HG03175 (cell line): ENCODE data around the gene SLCO1B3.

Experiments
- ATAC-seq: cut with Tn5 transposase; IDR thresholded peaks from one replicate; pipeline ENCODE4 v1.9.1; 2021; ENCODE audit warnings: mild to moderate bottlenecking, moderate library complexity; ENCODE audit not compliant: unreplicated experiment

SLCO1B3 gene

GRCh38 chr12:20868277-20868676 lies 57.8 kb downstream of the SLCO1B3 start:
- ATAC-seq, result no peak

GRCh38 chr12:20883288-20883687 lies 72.8 kb downstream of the SLCO1B3 start:
- no peak for ATAC-seq

- no peak for ATAC-seq
These were observed 74.6 kb downstream of the SLCO1B3 start for GRCh38 chr12:20885116-20885515.

DNA sequence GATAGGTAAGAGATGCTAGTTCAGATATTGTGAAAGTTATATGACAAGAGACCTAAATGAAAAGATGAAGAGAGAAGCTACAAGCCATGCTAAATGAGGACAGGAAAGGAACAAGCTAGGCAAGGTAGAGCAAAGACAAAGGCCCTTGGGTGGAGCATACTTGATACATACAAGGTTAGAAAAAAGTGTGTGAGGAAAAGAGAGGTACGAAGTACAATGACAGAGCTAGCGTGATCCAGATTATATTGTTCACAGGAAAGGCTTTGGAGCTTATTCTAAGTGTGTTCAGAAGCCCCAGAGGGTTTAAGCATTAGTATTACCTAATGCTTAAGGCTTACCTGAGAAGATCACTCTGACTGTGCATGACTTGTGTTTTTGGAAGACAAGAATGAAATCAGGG lies 75.0 kb downstream of the SLCO1B3 start:
- ATAC-seq, result no peak

DNA sequence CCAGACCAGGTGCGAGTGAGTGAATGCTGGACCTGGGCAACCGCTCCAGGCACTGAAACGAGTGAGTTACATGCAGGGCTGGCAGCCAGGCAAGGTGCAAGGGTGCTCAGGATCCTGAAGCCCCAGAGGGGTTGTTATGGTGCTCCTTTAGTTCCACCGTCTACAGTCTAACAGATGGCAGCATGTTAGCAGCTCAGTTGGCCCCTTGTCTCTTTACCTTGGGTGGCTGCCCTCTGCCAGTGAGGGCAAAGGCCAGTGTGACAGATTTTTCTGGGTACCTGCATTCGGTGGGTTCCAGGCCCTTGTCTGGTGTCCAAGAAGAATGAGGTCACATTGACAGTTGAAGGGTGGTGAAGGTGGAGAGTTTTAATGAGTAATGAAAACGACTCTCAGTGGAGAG lies 106.8 kb downstream of the SLCO1B3 start:
- ATAC-seq, result no peak

DNA sequence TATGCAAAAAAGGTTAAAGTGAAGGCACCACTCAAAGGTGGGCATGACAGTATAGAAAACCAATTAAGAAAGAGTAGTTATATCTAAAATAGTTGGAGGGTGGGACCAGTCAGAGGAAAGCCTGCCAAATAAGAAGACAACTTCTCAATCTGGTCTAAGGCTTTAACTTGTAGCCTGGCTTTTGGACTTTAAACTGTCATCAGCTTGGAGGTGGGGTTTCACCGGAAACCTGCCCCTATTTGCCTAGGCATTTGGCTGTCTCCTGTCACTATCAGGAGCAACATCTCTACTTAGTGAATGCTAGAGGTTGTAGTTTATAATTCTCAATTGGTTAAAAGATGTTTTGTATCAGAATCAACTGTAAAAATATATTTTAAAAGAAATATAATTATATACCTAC lies 107.3 kb downstream of the SLCO1B3 start:
- ATAC-seq, result no peak

- ATAC-seq, result no peak
These were observed 121.4 kb downstream of the SLCO1B3 start for GRCh38 chr12:20931894-20932293.

DNA sequence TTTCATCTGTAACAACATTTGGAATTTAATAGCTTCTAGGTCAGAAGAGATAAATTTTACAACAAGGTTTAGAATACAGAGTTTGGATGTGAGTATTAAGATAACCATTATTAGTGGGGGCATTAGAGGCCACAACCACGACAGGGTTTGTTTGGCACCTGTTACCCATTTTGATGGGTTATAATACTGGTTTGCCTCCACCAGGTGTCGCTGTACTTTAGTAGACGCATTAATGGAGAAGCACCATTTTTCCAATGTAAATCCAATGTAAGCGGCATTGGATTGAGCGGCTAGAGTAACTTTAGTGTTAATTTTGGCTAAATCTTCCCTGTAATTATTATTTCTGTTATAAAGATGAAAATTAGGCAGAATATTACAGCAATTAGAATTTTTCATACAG lies 136.2 kb downstream of the SLCO1B3 start:
- no peak for ATAC-seq

GRCh38 chr12:20950248-20950647 lies 139.7 kb downstream of the SLCO1B3 start:
- ATAC-seq, result peak; percentile 85

DNA sequence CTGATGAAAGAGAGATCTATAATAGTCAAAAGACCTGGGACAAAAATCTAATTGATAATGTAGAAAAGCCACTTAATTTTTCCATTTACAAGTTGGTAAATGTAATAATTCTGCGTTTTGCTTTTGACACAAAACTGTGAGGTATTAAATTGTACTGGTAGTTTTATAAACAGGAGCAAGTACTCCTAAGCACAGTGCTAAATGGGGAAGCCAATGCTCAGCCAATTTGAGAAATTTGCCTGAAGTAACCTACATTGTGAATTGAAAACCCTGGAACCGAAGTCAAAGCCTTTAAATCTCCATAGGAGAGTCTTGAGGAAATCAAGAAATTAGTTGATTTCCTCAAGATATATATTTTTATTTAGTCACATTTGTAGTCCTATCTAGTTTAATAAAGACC lies 152.8 kb downstream of the SLCO1B3 start:
- ATAC-seq, result no peak

- no peak for ATAC-seq
These were observed 153.3 kb downstream of the SLCO1B3 start for GRCh38 chr12:20963762-20964161.
